ENCODE data around the gene SLC44A4. TPM values are rescaled to one million over a fixed set of nuclear protein-coding genes. Genes with fewer than 3 reads are reported as not detected.
A peak's percentile ranks its signal among the peaks of the same experiment; 100 is the strongest.

The SLC44A4 gene
- polyA plus RNA-seq, 1 donor = 157 TPM

- no peaks in the 10 kb centered on the region for H3K9me3 ChIP-seq (ENCODE audit: control insufficient read depth, low read depth, low read length)
- H3K27ac ChIP-seq (ENCODE audit: low read length) = peak within 1 kb of the TSS; percentile 78
- H3K36me3 ChIP-seq (ENCODE audit: control insufficient read depth, insufficient read depth, low read length) = peaks cover 2% of the 10 kb centered on the region
- peak within 1 kb of the TSS; percentile 66 for H3K4me3 ChIP-seq (ENCODE audit: low read length)
- peaks cover 17% of the 10 kb centered on the region for H3K4me1 ChIP-seq (ENCODE audit: control insufficient read depth, insufficient read depth, low read length)
- H3K27me3 ChIP-seq (ENCODE audit: control insufficient read depth, insufficient read depth, low read length) = peaks cover 6% of the 10 kb centered on the region
- DNase-seq = peak; percentile 97 to 98
- WGBS (ENCODE audit: insufficient coverage, low lambda C conversion rate) = no CpG with 5 or more reads among the region's 77 CpGs
Observed at GRCh38 chr6:31901953-31902643, 23.3 kb upstream of the SLC44A4 start, which contains the start of gene ZBTB12. Gene ZBTB12 (minus strand): TSS chr6:31902086. CDS start chr6:31901305, 781 bp downstream.

- no CpG with 5 or more reads among the region's 45 CpGs for WGBS (ENCODE audit: insufficient coverage, low lambda C conversion rate)
Observed at GRCh38 chr6:31901415-31901952, 22.7 kb upstream of the SLC44A4 start.

GRCh38 chr6:31900917-31901414, 22.2 kb upstream of the SLC44A4 start:
- peaks cover 9% of the 10 kb centered on the region for H3K36me3 ChIP-seq (ENCODE audit: control insufficient read depth, insufficient read depth, low read length)
- H3K4me3 ChIP-seq (ENCODE audit: low read length) = peak overlapping the region; percentile 66
- WGBS (ENCODE audit: insufficient coverage, low lambda C conversion rate) = no CpG with 5 or more reads among the region's 29 CpGs
- H3K27me3 ChIP-seq (ENCODE audit: control insufficient read depth, insufficient read depth, low read length) = peaks cover under 1% of the 10 kb centered on the region
- H3K27ac ChIP-seq (ENCODE audit: low read length) = peak overlapping the region; percentile 78
- H3K4me1 ChIP-seq (ENCODE audit: control insufficient read depth, insufficient read depth, low read length) = peaks cover 20% of the 10 kb centered on the region
- DNase-seq = peak in 1 of 2 donors; percentile 49
- H3K9me3 ChIP-seq (ENCODE audit: control insufficient read depth, low read depth, low read length) = no peaks in the 10 kb centered on the region

More at GRCh38 chr6:31901415-31901952, 22.7 kb upstream of the SLC44A4 start:
- Histone ChIP-seq H3K36me3 (ENCODE audit: control insufficient read depth, insufficient read depth, low read length) (peaks cover 4% of the 10 kb centered on the region), H3K27ac (ENCODE audit: low read length) (peak overlapping the region; percentile 78), H3K4me1 (ENCODE audit: control insufficient read depth, insufficient read depth, low read length) (peaks cover 18% of the 10 kb centered on the region), H3K27me3 (ENCODE audit: control insufficient read depth, insufficient read depth, low read length) (peaks cover 5% of the 10 kb centered on the region), H3K9me3 (ENCODE audit: control insufficient read depth, low read depth, low read length) (no peaks in the 10 kb centered on the region), H3K4me3 (ENCODE audit: low read length) (peak overlapping the region; percentile 66)
- peak in 1 of 2 donors; percentile 58 for DNase-seq

- peaks cover 20% of the 10 kb centered on the region for H3K4me1 ChIP-seq (ENCODE audit: control insufficient read depth, insufficient read depth, low read length)
- DNase-seq = no peak
- no peaks in the 10 kb centered on the region for H3K9me3 ChIP-seq (ENCODE audit: control insufficient read depth, low read depth, low read length)
- H3K4me3 ChIP-seq (ENCODE audit: low read length) = no peak overlapping the region
- WGBS (ENCODE audit: insufficient coverage, low lambda C conversion rate) = no CpG with 5 or more reads among the region's 49 CpGs
- no peaks in the 10 kb centered on the region for H3K27me3 ChIP-seq (ENCODE audit: control insufficient read depth, insufficient read depth, low read length)
- no peak overlapping the region for H3K27ac ChIP-seq (ENCODE audit: low read length)
- H3K36me3 ChIP-seq (ENCODE audit: control insufficient read depth, insufficient read depth, low read length) = peaks cover 10% of the 10 kb centered on the region
Observed at GRCh38 chr6:31899882-31900722, 21.3 kb upstream of the SLC44A4 start.

- H3K27me3 ChIP-seq (ENCODE audit: control insufficient read depth, insufficient read depth, low read length) = no peaks in the 10 kb centered on the region
- no peak overlapping the region for H3K27ac ChIP-seq (ENCODE audit: low read length)
- no peaks in the 10 kb centered on the region for H3K9me3 ChIP-seq (ENCODE audit: control insufficient read depth, low read depth, low read length)
- WGBS (ENCODE audit: insufficient coverage, low lambda C conversion rate) = 53% methylated on average over 5 of the region's 5 CpGs
- peaks cover 17% of the 10 kb centered on the region for H3K36me3 ChIP-seq (ENCODE audit: control insufficient read depth, insufficient read depth, low read length)
- H3K4me3 ChIP-seq (ENCODE audit: low read length) = no peak overlapping the region
- peaks cover 20% of the 10 kb centered on the region for H3K4me1 ChIP-seq (ENCODE audit: control insufficient read depth, insufficient read depth, low read length)
- no peak for DNase-seq
Observed at GRCh38 chr6:31899215-31899614, 20.4 kb upstream of the SLC44A4 start.

GRCh38 chr6:31898383-31899011, 19.7 kb upstream of the SLC44A4 start:
- Histone ChIP-seq H3K4me1 (ENCODE audit: control insufficient read depth, insufficient read depth, low read length) (peaks cover 20% of the 10 kb centered on the region), H3K9me3 (ENCODE audit: control insufficient read depth, low read depth, low read length) (no peaks in the 10 kb centered on the region), H3K27me3 (ENCODE audit: control insufficient read depth, insufficient read depth, low read length) (no peaks in the 10 kb centered on the region), H3K36me3 (ENCODE audit: control insufficient read depth, insufficient read depth, low read length) (peaks cover 19% of the 10 kb centered on the region), H3K4me3 (ENCODE audit: low read length) (peak overlapping the region; percentile 81), H3K27ac (ENCODE audit: low read length) (peak overlapping the region; percentile 57)
- no CpG with 5 or more reads among the region's 8 CpGs for WGBS (ENCODE audit: insufficient coverage, low lambda C conversion rate)
- DNase-seq = peak in 1 of 2 donors; percentile 74

- WGBS (ENCODE audit: insufficient coverage, low lambda C conversion rate) = no CpG with 5 or more reads among the region's 49 CpGs
- DNase-seq = peak; percentile 80 to 91
- H3K4me1 ChIP-seq (ENCODE audit: control insufficient read depth, insufficient read depth, low read length) = peaks cover 17% of the 10 kb centered on the region
- no peaks in the 10 kb centered on the region for H3K9me3 ChIP-seq (ENCODE audit: control insufficient read depth, low read depth, low read length)
- H3K4me3 ChIP-seq (ENCODE audit: low read length) = peak within 1 kb of the TSS; percentile 81
- peaks cover 25% of the 10 kb centered on the region for H3K36me3 ChIP-seq (ENCODE audit: control insufficient read depth, insufficient read depth, low read length)
- peak within 1 kb of the TSS; percentile 57 for H3K27ac ChIP-seq (ENCODE audit: low read length)
- H3K27me3 ChIP-seq (ENCODE audit: control insufficient read depth, insufficient read depth, low read length) = no peaks in the 10 kb centered on the region
Observed at GRCh38 chr6:31897612-31898382, 19.0 kb upstream of the SLC44A4 start, which contains the start of gene EHMT2. Gene EHMT2 (minus strand): TSS chr6:31897698. CDS start chr6:31897677, 21 bp downstream.

GRCh38 chr6:31896856-31897611, 18.2 kb upstream of the SLC44A4 start:
- H3K4me3 ChIP-seq (ENCODE audit: low read length) = peak overlapping the region; percentile 81
- WGBS (ENCODE audit: insufficient coverage, low lambda C conversion rate) = no CpG with 5 or more reads among the region's 62 CpGs
- no peaks in the 10 kb centered on the region for H3K9me3 ChIP-seq (ENCODE audit: control insufficient read depth, low read depth, low read length)
- peak overlapping the region; percentile 44 for H3K27ac ChIP-seq (ENCODE audit: low read length)
- H3K36me3 ChIP-seq (ENCODE audit: control insufficient read depth, insufficient read depth, low read length) = peaks cover 33% of the 10 kb centered on the region
- peaks cover 15% of the 10 kb centered on the region for H3K4me1 ChIP-seq (ENCODE audit: control insufficient read depth, insufficient read depth, low read length)
- H3K27me3 ChIP-seq (ENCODE audit: control insufficient read depth, insufficient read depth, low read length) = no peaks in the 10 kb centered on the region
- DNase-seq = no peak

- H3K27ac ChIP-seq (ENCODE audit: low read length) = peak overlapping the region; percentile 44
- H3K4me3 ChIP-seq (ENCODE audit: low read length) = peak overlapping the region; percentile 81
- DNase-seq = no peak
- H3K9me3 ChIP-seq (ENCODE audit: control insufficient read depth, low read depth, low read length) = no peaks in the 10 kb centered on the region
- H3K4me1 ChIP-seq (ENCODE audit: control insufficient read depth, insufficient read depth, low read length) = peaks cover 15% of the 10 kb centered on the region
- H3K36me3 ChIP-seq (ENCODE audit: control insufficient read depth, insufficient read depth, low read length) = peaks cover 37% of the 10 kb centered on the region
- H3K27me3 ChIP-seq (ENCODE audit: control insufficient read depth, insufficient read depth, low read length) = no peaks in the 10 kb centered on the region
- WGBS (ENCODE audit: insufficient coverage, low lambda C conversion rate) = no CpG with 5 or more reads among the region's 4 CpGs
Observed at GRCh38 chr6:31896493-31896855, 17.7 kb upstream of the SLC44A4 start.

Data from large intestine (tissue), 3 donors.